HepG2 (cell line): ENCODE data around the gene PDE4D. TPM values are rescaled to one million over a fixed set of nuclear protein-coding genes. Genes with fewer than 3 reads are reported as not detected.

Experiments used
- ATAC-seq: fragments of 200-7000 bp; cut with Tn5 transposase; 3 replicates; pipeline ENCODE4 v1.9.1; 2020; ENCODE audit warnings: mild to moderate bottlenecking, moderate library complexity
- BruUV-seq: library from RNA; stranded (reverse); fragments of 400-500 nt; replicated peaks from 2 replicates; lab custom pipeline; 2021; lab: Mats Ljungman, UMichigan
- CTCF ChIA-PET: fragments of 300-600 bp; formaldehyde crosslinking; extraction: SDS; loops from one replicate; lab custom pipeline; 2021; ENCODE audit warnings: low total read pairs, inconsistent platforms, low intra/inter-chr PET ratio; lab: Yijun Ruan, JAX
- POLR2A ChIA-PET: fragments of 350-600 bp; sonication (Branson Sonifier 250); formaldehyde crosslinking; loops from one replicate; lab custom pipeline; 2020; ENCODE audit warnings: antibody characterized with exemption, inconsistent platforms; lab: Yijun Ruan, JAX
- DNase-seq: peaks from one replicate; pipeline ENCODE4 v3.0.0-alpha.2; 2015; ENCODE audit warnings: low spot score
- FAIRE-seq: peaks from 3 replicates; lab custom pipeline; 2011; peaks lifted over from hg19 to GRCh38; lab: Jason Lieb, UNC
- H2AFZ ChIP-seq: one replicate; pipeline ENCODE4 v1.6.1; 2011; ENCODE audit warnings: low read length, inconsistent platforms
- H3K27ac ChIP-seq: fragments of 300-600 bp; 3 replicates; pipeline ENCODE4 v1.8.0; 2011; ENCODE audit warnings: mixed run types, mild to moderate bottlenecking, mixed read lengths, low read length, inconsistent platforms; ENCODE audit not compliant: insufficient read depth; ENCODE audit errors: extremely low read length
- H3K27me3 ChIP-seq, 2 experiments: fragments of 200-600 bp in 1 of 2; 2 replicates in 1 of 2; 3 replicates in 1 of 2; pipeline versions ENCODE4 v1.6.0 to v1.8.0; 2011; ENCODE audit warnings: low read length in 2 of 2, mild to moderate bottlenecking in 2 of 2, moderate library complexity in 2 of 2, inconsistent platforms in 1 of 2; ENCODE audit not compliant: insufficient read depth in 2 of 2, control insufficient read depth in 1 of 2
- H3K36me3 ChIP-seq, 2 experiments: fragments of 200-600 bp in 1 of 2; replicated peaks in 1 of 2; 2 replicates in 1 of 2; 3 replicates in 1 of 2; pipeline versions ENCODE4 v1.5.1 to v1.8.0; 2011; ENCODE audit warnings: low read length in 2 of 2, inconsistent platforms in 1 of 2; ENCODE audit not compliant: insufficient read depth in 2 of 2, control insufficient read depth in 1 of 2
- H3K4me1 ChIP-seq: 2 replicates; pipeline ENCODE4 v1.5.1; 2012; ENCODE audit warnings: low read length, inconsistent platforms; ENCODE audit not compliant: insufficient read depth
- H3K4me2 ChIP-seq: 2 replicates; pipeline ENCODE4 v1.6.0; 2011; ENCODE audit warnings: low read depth, low read length, inconsistent platforms
- H3K4me3 ChIP-seq, 3 experiments: fragments of 200-600 bp in 1 of 3; sonication (generic), shearing (Covaris generic) in 1 of 3; replicated peaks in 1 of 3; 2 replicates each; pipeline ENCODE4 v1.5.1; 2011 to 2016; ENCODE audit warnings: low read length in 3 of 3, inconsistent platforms in 2 of 3, low read depth in 2 of 3, mild to moderate bottlenecking in 2 of 3, control low read depth in 1 of 3, mixed read lengths in 1 of 3; ENCODE audit not compliant: insufficient read depth in 1 of 3
- H3K79me2 ChIP-seq: one replicate; pipeline ENCODE4 v1.6.1; 2011; ENCODE audit warnings: low read length, inconsistent platforms; ENCODE audit not compliant: insufficient read depth
- H3K9ac ChIP-seq: 2 replicates; pipeline ENCODE4 v1.6.0; 2011; ENCODE audit warnings: mild to moderate bottlenecking, low read depth, low read length, inconsistent platforms; ENCODE audit not compliant: insufficient read depth
- H3K9me3 ChIP-seq: 2 replicates; pipeline ENCODE4 v1.5.1; 2012; ENCODE audit warnings: mild to moderate bottlenecking, low read length
- H4K20me1 ChIP-seq: 2 replicates; pipeline ENCODE4 v1.6.0; 2011; ENCODE audit warnings: inconsistent platforms, mild to moderate bottlenecking, low read length, moderate library complexity; ENCODE audit not compliant: insufficient read depth
- AGO2 ChIP-seq: fragments of 200-400 bp; formaldehyde crosslinking; optimal IDR thresholded peaks from 2 replicates; pipeline ENCODE3; 2017; ENCODE audit warnings: mild to moderate bottlenecking, low read depth, low read length, moderate library complexity
- AHDC1 ChIP-seq: sonication (generic); formaldehyde crosslinking; IDR thresholded peaks from 2 replicates; pipeline ENCODE4 v1.5.1; 2020; ENCODE audit warnings: mild to moderate bottlenecking, missing genetic modification reagents, borderline replicate concordance
- HMG20A ChIP-seq: IDR thresholded peaks from 2 replicates; pipeline ENCODE4 v1.6.1; 2016; ENCODE audit warnings: borderline replicate concordance
- IRF2 ChIP-seq: IDR thresholded peaks from 2 replicates; pipeline ENCODE4 v1.6.1; 2018; ENCODE audit warnings: missing genetic modification reagents, missing compliant biosample characterization
- ISL2 ChIP-seq: sonication (generic); formaldehyde crosslinking; IDR thresholded peaks from 2 replicates; pipeline ENCODE4 v1.5.0; 2020; ENCODE audit warnings: missing genetic modification reagents
- MAFF ChIP-seq: IDR thresholded peaks from 2 replicates; pipeline ENCODE4 v1.6.1; 2011; ENCODE audit warnings: low read depth, low read length, improper control_type of control experiment
- MED1 ChIP-seq: sonication (generic); formaldehyde crosslinking; IDR thresholded peaks from 2 replicates; pipeline ENCODE4 v1.4.0; 2020; ENCODE audit warnings: missing genetic modification reagents
- REL ChIP-seq: sonication (generic); formaldehyde crosslinking; conservative IDR thresholded peaks from 2 replicates; pipeline ENCODE4 v1.8.0; 2022; ENCODE audit warnings: mild to moderate bottlenecking, missing genetic modification reagents, moderate library complexity
- RNF2 ChIP-seq: fragments of 450-650 bp; conservative IDR thresholded peaks from 2 replicates; pipeline ENCODE4 v1.6.1; 2016; ENCODE audit warnings: low read depth
- SATB2 ChIP-seq: sonication (generic); formaldehyde crosslinking; IDR thresholded peaks from 2 replicates; pipeline ENCODE4 v1.5.0; 2020; ENCODE audit warnings: missing genetic modification reagents
- SRSF4 ChIP-seq: fragments of 200-400 bp; formaldehyde crosslinking; IDR thresholded peaks from one replicate; pipeline ENCODE4 v1.6.1; 2018; ENCODE audit warnings: mild to moderate bottlenecking, low read depth, low read length, moderate library complexity; ENCODE audit not compliant: poor library complexity, severe bottlenecking
- ZBTB26 ChIP-seq: IDR thresholded peaks from 2 replicates; pipeline ENCODE4 v1.6.1; 2016; ENCODE audit warnings: missing compliant biosample characterization, missing genetic modification reagents, borderline replicate concordance
- ZBTB49 ChIP-seq: sonication (generic); formaldehyde crosslinking; IDR thresholded peaks from 2 replicates; pipeline ENCODE4 v1.4.0; 2020; ENCODE audit warnings: missing genetic modification reagents, borderline replicate concordance
- ZFP82 ChIP-seq: sonication (generic); formaldehyde crosslinking; IDR thresholded peaks from 2 replicates; pipeline ENCODE4 v1.5.1; 2020; ENCODE audit warnings: mild to moderate bottlenecking, missing genetic modification reagents, borderline replicate concordance
- ZNF234 ChIP-seq: sonication (generic); formaldehyde crosslinking; conservative IDR thresholded peaks from 2 replicates; pipeline ENCODE4 v1.5.1; 2020; ENCODE audit warnings: mild to moderate bottlenecking, missing genetic modification reagents
- ZNF619 ChIP-seq: sonication (generic); formaldehyde crosslinking; IDR thresholded peaks from 2 replicates; pipeline ENCODE4 v1.4.0; 2020; ENCODE audit warnings: mild to moderate bottlenecking, missing genetic modification reagents
- ZNF891 ChIP-seq: sonication (generic); formaldehyde crosslinking; IDR thresholded peaks from 2 replicates; pipeline ENCODE4 v1.5.0; 2020; ENCODE audit warnings: mild to moderate bottlenecking, missing genetic modification reagents
- ZSCAN21 ChIP-seq: sonication (generic); formaldehyde crosslinking; IDR thresholded peaks from 2 replicates; pipeline ENCODE4 v1.8.0; 2022; ENCODE audit warnings: mild to moderate bottlenecking, missing genetic modification reagents, moderate library complexity, borderline replicate concordance
- WGBS: methylation state at CpG from one replicate; pipeline ENCODE4 v1.1.6; 2017; ENCODE audit warnings: low lambda C conversion rate; 5-methylcytosine and 5-hydroxymethylcytosine counted together
- in situ Hi-C: cut with HindIII; loops from 2 replicates; pipeline ENCODE4 v1.10.0; 2017; ENCODE audit warnings: low pct_unique_long_range_greater_than_20kb; ENCODE audit not compliant: extremely low pct_ligation_motif_present
- intact Hi-C: fragments of 100-400 bp; cut with micrococcal nuclease; formaldehyde crosslinking; loops from one replicate; pipeline ENCODE4 v1.10.0; 2022; ENCODE audit not compliant: unreplicated experiment
- polyA plus RNA-seq, 8 experiments: library from polyadenylated mRNA; depleted of rRNA in 3 of 8; stranded (reverse) in 7 of 8; unstranded in 1 of 8; fragments of >200 nt; fragmentation: Illumina TruSeq in 4 of 8; extraction: Trizol in 4 of 8; gene quantifications; 2 replicates each; pipeline versions ENCODE4 v1.2.1 to v1.2.3, GENCODE V29; 2011 to 2016; ENCODE audit warnings: low read depth in 4 of 8, missing spikeins in 1 of 8, mixed read lengths in 1 of 8; ENCODE audit not compliant: insufficient read depth in 1 of 8
- total RNA-seq, 5 experiments: library from RNA; depleted of rRNA; stranded (reverse); fragments of >200 nt; fragmentation: Illumina TruSeq; extraction: Trizol; gene quantifications; 2 replicates each; pipeline ENCODE4 v1.2.3, GENCODE V29; 2016; ENCODE audit warnings: low read depth in 1 of 5

PDE4D gene
- total and polyA plus RNA-seq, 2 of the 13 experiments (the other 11 are each of a cell fraction or from before 2014, with no cell fraction given), result 7.0 to 12.2 TPM

GRCh38 chr5:59102437-59102836 is 791.1 kb downstream of the PDE4D start:
- in situ Hi-C loops, result no loop called here
- CTCF ChIA-PET, result no interaction called here

More at GRCh38 chr5:59102437-59102836, 791.1 kb downstream of the PDE4D start:
- Histone ChIP-seq H3K79me2 (no peaks in the 10 kb centered on the region), H3K9me3 (no peaks in the 10 kb centered on the region), H2AFZ (no peak overlapping the region), H3K4me2 (no peak overlapping the region), H3K27me3 (no peaks in the 10 kb centered on the region; a peak in 1 of 5 replicates), H3K4me3 (no peak overlapping the region), H3K4me1 (0 out of 2 replicates have a peak, but pooled peaks cover 9% of the 10 kb centered on the region), H4K20me1 (no peaks in the 10 kb centered on the region), H3K36me3 (no peaks in the 10 kb centered on the region), H3K27ac (no peak overlapping the region), H3K9ac (no peak overlapping the region)
- TF ChIP-seq ZSCAN21 (CRISPR knock-in tag) (no peak), ZBTB49 (CRISPR knock-in tag) (no peak), ZNF234 (CRISPR knock-in tag) (no peak), SRSF4 (no peak), ZBTB26 (CRISPR knock-in tag) (no peak), REL (CRISPR knock-in tag) (no peak), ZFP82 (CRISPR knock-in tag) (no peak), AHDC1 (CRISPR knock-in tag) (no peak), RNF2 (no peak), ZNF619 (CRISPR knock-in tag) (no peak), IRF2 (CRISPR knock-in tag) (no peak), HMG20A (CRISPR knock-in tag) (no peak), ISL2 (no peak), ZNF891 (no peak), SATB2 (CRISPR knock-in tag) (no peak), MED1 (CRISPR knock-in tag) (no peak), AGO2 (no peak), MAFF (no peak)
- POLR2A ChIA-PET, result no interaction called here
- DNase-seq (no peak), ATAC-seq (no peak), FAIRE-seq (no peak)
- WGBS, result 75% methylated on average over 1 of the region's 1 CpG
- intact Hi-C loops, result no loop called here
- BruUV-seq, result no TSS peak
